Ovary (tissue), 3 donors: ENCODE results near the gene ERC1.

ENCODE experiments used
- POLR2A ChIP-seq: fragments of 450-650 bp; IDR thresholded peaks from one replicate; pipeline ENCODE4 v1.6.1; 2017; ENCODE audit warnings: antibody characterized with exemption, mild to moderate bottlenecking, moderate library complexity
- TF ChIP-seq, protein P1 (sequence below), 3 donors: fragments of 450-650 bp in 2 of 3; fragments of 200-600 bp in 1 of 3; IDR thresholded peaks; one replicate each; pipeline versions ENCODE4 v1.5.1 to v1.8.0; 2016 to 2022; ENCODE audit warnings: antibody characterized with exemption in 3 of 3, mild to moderate bottlenecking in 1 of 3
- donor health status: DM: no; HTN: no; CAD: no.

DNA sequence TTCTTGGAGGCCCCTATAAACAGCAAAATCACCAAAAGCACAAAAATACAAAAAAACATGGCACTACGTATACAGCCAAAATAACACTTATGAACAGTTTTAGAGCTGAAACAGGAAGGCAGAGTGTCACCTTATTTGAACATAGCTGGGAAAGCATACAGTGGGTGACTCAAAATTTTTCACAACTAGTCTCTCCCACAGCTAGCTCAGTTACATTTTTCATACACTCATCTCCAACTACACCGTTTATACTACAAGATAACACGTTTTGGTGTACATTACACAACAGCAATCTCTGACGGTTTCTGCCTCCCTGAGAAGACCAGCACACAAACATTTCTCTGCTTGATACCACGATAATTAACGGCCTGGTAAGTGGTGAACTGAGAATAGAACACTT lies 44.4 kb upstream of the ERC1 start:
- TF ChIP-seq, protein P1, sequence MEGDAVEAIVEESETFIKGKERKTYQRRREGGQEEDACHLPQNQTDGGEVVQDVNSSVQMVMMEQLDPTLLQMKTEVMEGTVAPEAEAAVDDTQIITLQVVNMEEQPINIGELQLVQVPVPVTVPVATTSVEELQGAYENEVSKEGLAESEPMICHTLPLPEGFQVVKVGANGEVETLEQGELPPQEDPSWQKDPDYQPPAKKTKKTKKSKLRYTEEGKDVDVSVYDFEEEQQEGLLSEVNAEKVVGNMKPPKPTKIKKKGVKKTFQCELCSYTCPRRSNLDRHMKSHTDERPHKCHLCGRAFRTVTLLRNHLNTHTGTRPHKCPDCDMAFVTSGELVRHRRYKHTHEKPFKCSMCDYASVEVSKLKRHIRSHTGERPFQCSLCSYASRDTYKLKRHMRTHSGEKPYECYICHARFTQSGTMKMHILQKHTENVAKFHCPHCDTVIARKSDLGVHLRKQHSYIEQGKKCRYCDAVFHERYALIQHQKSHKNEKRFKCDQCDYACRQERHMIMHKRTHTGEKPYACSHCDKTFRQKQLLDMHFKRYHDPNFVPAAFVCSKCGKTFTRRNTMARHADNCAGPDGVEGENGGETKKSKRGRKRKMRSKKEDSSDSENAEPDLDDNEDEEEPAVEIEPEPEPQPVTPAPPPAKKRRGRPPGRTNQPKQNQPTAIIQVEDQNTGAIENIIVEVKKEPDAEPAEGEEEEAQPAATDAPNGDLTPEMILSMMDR (IDR thresholded peaks at IDR 0.05): no peak
- no peak for TF ChIP-seq POLR2A
